ENCODE measurements around the gene LRP8. TPM values are rescaled to one million over a fixed set of nuclear protein-coding genes. Genes with fewer than 3 reads are reported as not detected.

Gene LRP8
- total and polyA plus RNA-seq, 9 of the 15 experiments (the other 6 are each of a cell fraction or from before 2014, with no cell fraction given), result 7.1 to 56.1 (median 31.3) TPM

- POLR2A ChIA-PET, result no interaction called here
Measured at GRCh38 chr1:53206735-53207379, 121.0 kb downstream of the LRP8 start.

More at GRCh38 chr1:53206735-53207379, 121.0 kb downstream of the LRP8 start:
- DNase-seq (ENCODE audit: extremely low read depth in 1 of 4, low spot score in 3 of 4), result no peak
- in situ Hi-C loops (cut with MboI) (no loop called here), intact Hi-C loops (cut with micrococcal nuclease) (no loop called here)
- Histone ChIP-seq H3K27ac (ENCODE audit: extremely low read depth, low read depth, low read length) (no peak overlapping the region), H3K9ac (ENCODE audit: insufficient read depth in 1 of 2, low read depth in 2 of 2, low read length in 2 of 2) (no peak overlapping the region), H3K79me2 (ENCODE audit: control insufficient read depth, insufficient read depth, low read length) (no peaks in the 10 kb centered on the region), H3K36me3 (ENCODE audit: control insufficient read depth, insufficient read depth, low read length) (peaks cover 64% of the 10 kb centered on the region; the same call in 2 of the 3 replicates), H4K20me1 (replicated peaks; ENCODE audit: control insufficient read depth, insufficient read depth, low read length) (no peaks in the 10 kb centered on the region), H2AFZ (ENCODE audit: low read depth, low read length) (no peak overlapping the region), H3K9me3 (replicated peaks; ENCODE audit: control insufficient read depth, insufficient read depth, low read depth, low read length) (peaks cover 19% of the 10 kb centered on the region), H3K4me1 (replicated peaks in 1 of 2; ENCODE audit: control insufficient read depth in 2 of 2, insufficient read depth in 2 of 2, low read length in 2 of 2) (no peaks in the 10 kb centered on the region), H3K9me1 (ENCODE audit: control insufficient read depth, insufficient read depth, low read length) (no peaks in the 10 kb centered on the region), H3K4me2 (ENCODE audit: insufficient read depth, low read length) (no peak overlapping the region), H3K4me3 (no peak overlapping the region), H3K27me3 (ENCODE audit: control insufficient read depth in 2 of 2, insufficient read depth in 2 of 2, low read length in 2 of 2) (no peaks in the 10 kb centered on the region)
- FAIRE-seq, result no peak
- CTCF ChIA-PET (ENCODE audit: low intra/inter-chr PET ratio), result no interaction called here
- no TSS peak for BruUV-seq (replicated peaks)
- ATAC-seq, result no peak
- WGBS (ENCODE audit: insufficient coverage, low coverage, missing lambda C conversion rate), result 86% methylated on average over 1 of the region's 1 CpG
- peak; percentile 62; the same call in 1 of the 2 replicates for TF ChIP-seq ZNF431 (CRISPR knock-in tag; IDR thresholded peaks at IDR 0.05)
- no peak for TF ChIP-seq STAT6 (CRISPR knock-in tag; IDR thresholded peaks at IDR 0.05)
- no peak for TF ChIP-seq SOX6 (IDR thresholded peaks at IDR 0.05)

Data from K562 (cell line).